WTC11 (cell line): ENCODE data around the gene ZNF423. TPM values are rescaled to one million over a fixed set of nuclear protein-coding genes. Genes with fewer than 3 reads are reported as not detected.

Experiments used
- ATAC-seq: fragments of 200-7000 bp; cut with Tn5 transposase; 2 replicates; pipeline ENCODE4 v1.10.0; 2021; ENCODE audit warnings: mild to moderate bottlenecking, moderate library complexity
- CTCF ChIA-PET: fragments of 300-600 bp; sonication (Branson Sonifier 250); formaldehyde crosslinking; loops from one replicate; lab custom pipeline; 2021; ENCODE audit warnings: antibody characterized with exemption; lab: Charles Lee
- POLR2A ChIA-PET: fragments of 350-600 bp; sonication (Branson Sonifier 250); formaldehyde crosslinking; loops from one replicate; lab custom pipeline; 2021; ENCODE audit warnings: antibody characterized with exemption; lab: Charles Lee
- DNase-seq: peaks from one replicate; pipeline ENCODE4 v3.0.0; 2021; ENCODE audit warnings: low spot score
- H3K27ac Mint-ChIP-seq: 2 replicates; pipeline ENCODE4 v1.8.0; 2021; ENCODE audit warnings: mixed read lengths
- H3K27me3 Mint-ChIP-seq: 2 replicates; pipeline ENCODE4 v1.8.0; 2021; ENCODE audit warnings: low read depth, mild to moderate bottlenecking, moderate library complexity, mixed read lengths
- H3K36me3 Mint-ChIP-seq: 2 replicates; pipeline ENCODE4 v1.8.0; 2021; ENCODE audit warnings: mixed read lengths
- H3K4me1 Mint-ChIP-seq: 2 replicates; pipeline ENCODE4 v1.8.0; 2022; ENCODE audit warnings: mixed read lengths
- H3K4me3 Mint-ChIP-seq: 2 replicates; pipeline ENCODE4 v1.8.0; 2021; ENCODE audit warnings: mild to moderate bottlenecking, moderate library complexity, mixed read lengths
- H3K9me3 Mint-ChIP-seq: 2 replicates; pipeline ENCODE4 v1.8.0; 2021; ENCODE audit warnings: mixed read lengths
- AR ChIP-seq: fragments of 250-450 bp; sonication (Bioruptor Pico); IDR thresholded peaks from 2 replicates; pipeline ENCODE4 v1.9.0; 2021; ENCODE audit warnings: mild to moderate bottlenecking
- ATF2 ChIP-seq: sonication (generic); formaldehyde crosslinking; IDR thresholded peaks from 2 replicates; pipeline ENCODE4 v1.8.1; 2022; ENCODE audit warnings: low read depth, missing genetic modification reagents, borderline replicate concordance
- ATF6 ChIP-seq: sonication (generic); formaldehyde crosslinking; IDR thresholded peaks from 2 replicates; pipeline ENCODE4 v1.8.1; 2023; ENCODE audit warnings: mild to moderate bottlenecking, missing genetic modification reagents
- CBFB ChIP-seq: sonication (generic); formaldehyde crosslinking; IDR thresholded peaks from 2 replicates; pipeline ENCODE4 v1.8.1; 2022; ENCODE audit warnings: mild to moderate bottlenecking, low read depth, missing genetic modification reagents
- CREM ChIP-seq: sonication (generic); formaldehyde crosslinking; IDR thresholded peaks from 2 replicates; pipeline ENCODE4 v1.8.1; 2022; ENCODE audit warnings: mild to moderate bottlenecking, missing genetic modification reagents, moderate library complexity
- E2F4 ChIP-seq: sonication (generic); formaldehyde crosslinking; IDR thresholded peaks from 2 replicates; pipeline ENCODE4 v1.8.1; 2022; ENCODE audit warnings: low read depth, mild to moderate bottlenecking, moderate library complexity, missing genetic modification reagents, borderline replicate concordance
- EMX1 ChIP-seq: fragments of 250-450 bp; sonication (Bioruptor Pico); IDR thresholded peaks from 2 replicates; pipeline ENCODE4 v1.8.0; 2021; ENCODE audit warnings: mild to moderate bottlenecking
- ESRRA ChIP-seq: sonication (generic); formaldehyde crosslinking; IDR thresholded peaks from 2 replicates; pipeline ENCODE4 v1.8.1; 2022; ENCODE audit warnings: mild to moderate bottlenecking, missing genetic modification reagents, borderline replicate concordance
- JAZF1 ChIP-seq: fragments of 250-450 bp; sonication (Bioruptor Pico); IDR thresholded peaks from 2 replicates; pipeline ENCODE4 v1.9.0; 2021; ENCODE audit warnings: moderate library complexity, mild to moderate bottlenecking, inconsistent platforms
- NFE2L1 ChIP-seq: sonication (generic); formaldehyde crosslinking; IDR thresholded peaks from 2 replicates; pipeline ENCODE4 v1.8.1; 2023; ENCODE audit warnings: missing genetic modification reagents
- NR1H2 ChIP-seq: sonication (generic); formaldehyde crosslinking; IDR thresholded peaks from 2 replicates; pipeline ENCODE4 v1.9.0; 2021; ENCODE audit warnings: mild to moderate bottlenecking, moderate library complexity, missing genetic modification reagents
- NR3C1 ChIP-seq: sonication (generic); formaldehyde crosslinking; conservative IDR thresholded peaks from 2 replicates; pipeline ENCODE4 v1.8.1; 2023; ENCODE audit warnings: low read depth, mild to moderate bottlenecking, missing genetic modification reagents
- PRRX2 ChIP-seq: fragments of 250-450 bp; sonication (Bioruptor Pico); IDR thresholded peaks from 2 replicates; pipeline ENCODE4 v1.8.0; 2021; ENCODE audit warnings: mild to moderate bottlenecking
- SMAD4 ChIP-seq: sonication (generic); formaldehyde crosslinking; IDR thresholded peaks from 2 replicates; pipeline ENCODE4 v1.8.0; 2022; ENCODE audit warnings: mild to moderate bottlenecking, missing genetic modification reagents
- SP1 ChIP-seq: sonication (generic); formaldehyde crosslinking; conservative IDR thresholded peaks from 2 replicates; pipeline ENCODE4 v1.8.1; 2022; ENCODE audit warnings: missing genetic modification reagents
- USF1 ChIP-seq: sonication (generic); formaldehyde crosslinking; IDR thresholded peaks from 2 replicates; pipeline ENCODE4 v1.8.0; 2022; ENCODE audit warnings: mild to moderate bottlenecking, missing genetic modification reagents
- USF2 ChIP-seq: sonication (generic); formaldehyde crosslinking; IDR thresholded peaks from 2 replicates; pipeline ENCODE4 v1.8.1; 2023; ENCODE audit warnings: mild to moderate bottlenecking, missing genetic modification reagents, moderate library complexity
- ZNF423 ChIP-seq: fragments of 250-450 bp; sonication (Bioruptor Pico); IDR thresholded peaks from 2 replicates; pipeline ENCODE4 v2.1.2; 2022; ENCODE audit warnings: mild to moderate bottlenecking, moderate library complexity
- total RNA-seq: library from RNA; stranded (reverse); gene quantifications from 3 replicates; pipeline ENCODE4 v1.2.3, GENCODE V29; 2021

ZNF423 gene
- total RNA-seq, 1 experiment from 2014 or later, result 38.8 TPM

- TF ChIP-seq ZNF423 (CRISPR knock-in tag) (no peak), AR (CRISPR knock-in tag) (no peak)
Measured at GRCh38 chr16:49497466-49497865, 358.4 kb downstream of the ZNF423 start (continued).

GRCh38 chr16:49496656-49497055 is 359.3 kb downstream of the ZNF423 start:
- Mint-ChIP-seq H3K9me3 (no peaks in the 10 kb centered on the region), H3K4me1 (peaks cover 8% of the 10 kb centered on the region), H3K4me3 (no peak overlapping the region), H3K36me3 (no peaks in the 10 kb centered on the region)
- DNase-seq (no peak), ATAC-seq (no peak)
- POLR2A ChIA-PET, result no interaction called here
- no peak for TF ChIP-seq NR1H2 (CRISPR knock-in tag)
- no peak for TF ChIP-seq USF1 (CRISPR knock-in tag)
- TF ChIP-seq CREM (CRISPR knock-in tag), result no peak
- no peak for TF ChIP-seq NR3C1 (CRISPR knock-in tag)
- TF ChIP-seq PRRX2 (CRISPR knock-in tag), result no peak
- TF ChIP-seq, all 79 proteins: peak for 0
- no peaks in the 10 kb centered on the region for H3K27me3 Mint-ChIP-seq
- H3K27ac Mint-ChIP-seq, result no peak overlapping the region
- CTCF ChIA-PET, result no interaction called here

GRCh38 chr16:49495596-49496355 is 360.1 kb downstream of the ZNF423 start:
- POLR2A ChIA-PET, result no interaction called here

More at GRCh38 chr16:49495596-49496355, 360.1 kb downstream of the ZNF423 start:
- Mint-ChIP-seq H3K4me3 (no peak overlapping the region), H3K36me3 (no peaks in the 10 kb centered on the region), H3K27ac (no peak overlapping the region), H3K27me3 (no peaks in the 10 kb centered on the region), H3K4me1 (peaks cover 16% of the 10 kb centered on the region), H3K9me3 (no peaks in the 10 kb centered on the region)
- ATAC-seq (no peak), DNase-seq (no peak)
- no peak for TF ChIP-seq SMAD4 (CRISPR knock-in tag)
- TF ChIP-seq EMX1 (CRISPR knock-in tag), result no peak
- no peak for TF ChIP-seq JAZF1 (CRISPR knock-in tag)
- no peak for TF ChIP-seq ESRRA (CRISPR knock-in tag)
- TF ChIP-seq E2F4, result no peak
- no peak for TF ChIP-seq USF2
- no peak for TF ChIP-seq PRRX2 (CRISPR knock-in tag)
- TF ChIP-seq CBFB (CRISPR knock-in tag), result no peak
- TF ChIP-seq SP1 (CRISPR knock-in tag), result no peak
- TF ChIP-seq AR (CRISPR knock-in tag), result no peak
- TF ChIP-seq ATF6 (CRISPR knock-in tag), result no peak
- TF ChIP-seq NFE2L1, result no peak
- no peak for TF ChIP-seq ATF2 (CRISPR knock-in tag)
- CTCF ChIA-PET, result no interaction called here
